Measurements from ENCODE around the gene TBX15.

- no peak for TF ChIP-seq CTCF (IDR thresholded peaks at IDR 0.05)
- TF ChIP-seq POLR2A (IDR thresholded peaks at IDR 0.05), result no peak
These were observed 21.1 kb upstream of the TBX15 start for GRCh38 chr1:119009312-119009655.
